Measurements from ENCODE around the gene LAMC2.

Gene LAMC2

GRCh38 chr1:183185941-183186490 lies at the start of gene LAMC2:
Gene LAMC2, plus strand, starts transcription at chr1:183186264. Its CDS starts 89 bp downstream, at chr1:183186353.
- TF ChIP-seq, protein P1, sequence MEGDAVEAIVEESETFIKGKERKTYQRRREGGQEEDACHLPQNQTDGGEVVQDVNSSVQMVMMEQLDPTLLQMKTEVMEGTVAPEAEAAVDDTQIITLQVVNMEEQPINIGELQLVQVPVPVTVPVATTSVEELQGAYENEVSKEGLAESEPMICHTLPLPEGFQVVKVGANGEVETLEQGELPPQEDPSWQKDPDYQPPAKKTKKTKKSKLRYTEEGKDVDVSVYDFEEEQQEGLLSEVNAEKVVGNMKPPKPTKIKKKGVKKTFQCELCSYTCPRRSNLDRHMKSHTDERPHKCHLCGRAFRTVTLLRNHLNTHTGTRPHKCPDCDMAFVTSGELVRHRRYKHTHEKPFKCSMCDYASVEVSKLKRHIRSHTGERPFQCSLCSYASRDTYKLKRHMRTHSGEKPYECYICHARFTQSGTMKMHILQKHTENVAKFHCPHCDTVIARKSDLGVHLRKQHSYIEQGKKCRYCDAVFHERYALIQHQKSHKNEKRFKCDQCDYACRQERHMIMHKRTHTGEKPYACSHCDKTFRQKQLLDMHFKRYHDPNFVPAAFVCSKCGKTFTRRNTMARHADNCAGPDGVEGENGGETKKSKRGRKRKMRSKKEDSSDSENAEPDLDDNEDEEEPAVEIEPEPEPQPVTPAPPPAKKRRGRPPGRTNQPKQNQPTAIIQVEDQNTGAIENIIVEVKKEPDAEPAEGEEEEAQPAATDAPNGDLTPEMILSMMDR (conservative IDR thresholded peaks at IDR 0.05; ENCODE audit: low read depth) = peak; percentile 62
- peak; percentile 98 for DNase-seq (ENCODE audit: low spot score)
- CTCF ChIA-PET = interaction anchor here (0.6 to 1.7 kb wide), 6 partner anchors 27 to 223 kb away, joined by 3 to 4 read pairs (median 3); no protein-coding TSS in a partner anchor
- peak within 1 kb of the TSS; percentile 91 for H3K27ac ChIP-seq
- POLR2A ChIA-PET (ENCODE audit: low non-redundant PET) = no interaction called here

GRCh38 chr1:183137782-183138181 lies 48.3 kb upstream of the LAMC2 start:
- CTCF ChIA-PET = no interaction called here
- DNase-seq (ENCODE audit: low spot score) = no peak

DNA sequence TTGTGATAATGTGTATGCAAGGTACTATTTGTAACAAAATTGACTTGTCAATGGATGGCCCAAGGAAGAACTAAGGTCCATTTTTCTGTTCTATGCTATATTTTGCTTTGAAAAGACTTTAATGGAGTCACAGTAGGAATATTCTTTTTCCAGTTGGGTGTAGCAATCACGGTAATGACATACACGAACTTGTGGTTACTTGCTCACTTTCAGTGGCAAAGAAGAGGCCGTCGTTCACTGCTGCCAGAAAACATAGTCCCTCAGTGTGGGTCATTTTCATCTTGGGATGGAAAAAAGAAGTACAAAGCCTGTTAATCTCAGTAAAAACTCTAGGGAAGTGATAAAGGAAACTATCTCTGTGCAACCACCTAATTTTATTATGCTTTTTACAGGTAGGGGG lies 47.8 kb upstream of the LAMC2 start:
- CTCF ChIA-PET = interaction anchor here (0.7 kb wide), 1 partner anchor 79 kb away, joined by 5 read pairs; no protein-coding TSS in a partner anchor
- TF ChIP-seq, protein P1 (conservative IDR thresholded peaks at IDR 0.05; ENCODE audit: low read depth) = no peak
- POLR2A ChIA-PET (ENCODE audit: low non-redundant PET) = no interaction called here
- H3K27ac ChIP-seq = peak overlapping the region; percentile 80
- no peak for DNase-seq (ENCODE audit: low spot score)

More at GRCh38 chr1:183137782-183138181, 48.3 kb upstream of the LAMC2 start:
- TF ChIP-seq, protein P1 (conservative IDR thresholded peaks at IDR 0.05; ENCODE audit: low read depth) = no peak
- POLR2A ChIA-PET (ENCODE audit: low non-redundant PET) = no interaction called here
- H3K27ac ChIP-seq = no peak overlapping the region

DNA sequence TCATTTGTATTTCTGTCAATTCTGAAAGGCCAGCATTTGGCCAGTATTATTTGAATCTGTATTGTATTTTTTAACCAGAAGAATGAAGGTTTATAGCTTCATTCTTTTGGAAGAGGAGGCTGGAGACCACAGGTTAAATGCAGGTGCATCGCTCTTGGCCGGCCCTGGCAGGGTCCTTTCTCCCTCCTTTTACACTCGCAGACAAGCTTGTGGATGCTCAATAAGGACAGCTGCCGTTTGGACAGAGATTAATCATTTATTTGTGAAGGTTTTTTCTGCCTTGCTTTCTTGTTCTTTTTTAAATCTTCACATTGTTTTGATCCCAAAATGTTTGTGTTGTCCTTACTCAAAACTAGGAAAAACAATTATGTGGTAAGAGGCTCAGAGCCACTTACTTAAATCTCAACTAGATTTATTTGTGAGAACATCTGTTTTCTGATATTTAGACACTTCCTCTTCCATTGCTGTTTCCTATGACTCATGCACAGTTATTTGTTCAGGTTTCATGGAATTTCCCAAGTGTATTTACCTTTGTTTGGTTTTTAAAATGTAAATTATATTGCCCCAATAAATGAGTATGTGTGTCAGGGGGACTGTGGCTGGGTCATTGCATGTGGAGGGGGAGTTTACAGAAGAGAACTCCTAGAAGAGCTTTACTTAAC lies 46.7 kb upstream of the LAMC2 start:
- CTCF ChIA-PET = interaction anchor here (0.5 to 0.8 kb wide), 4 partner anchors 142 to 246 kb away, joined by 3 to 6 read pairs (median 3); no protein-coding TSS in a partner anchor
- DNase-seq (ENCODE audit: low spot score) = peak; percentile 31
- POLR2A ChIA-PET (ENCODE audit: low non-redundant PET) = no interaction called here
- TF ChIP-seq, protein P1 (conservative IDR thresholded peaks at IDR 0.05; ENCODE audit: low read depth) = no peak
- H3K27ac ChIP-seq = peak overlapping the region; percentile 80; the same call in 1 of the 2 replicates

GRCh38 chr1:183140633-183141032 lies 45.4 kb upstream of the LAMC2 start:
- TF ChIP-seq, protein P1 (conservative IDR thresholded peaks at IDR 0.05; ENCODE audit: low read depth) = no peak
- ChIA-PET CTCF (no interaction called here), POLR2A (ENCODE audit: low non-redundant PET) (no interaction called here)
- no peak overlapping the region for H3K27ac ChIP-seq
- DNase-seq (ENCODE audit: low spot score) = no peak

- DNase-seq (ENCODE audit: low spot score) = no peak
- H3K27ac ChIP-seq = no peak overlapping the region
- ChIA-PET CTCF (interaction anchor here (1.1 kb wide), 1 partner anchor 92 kb away, joined by 3 read pairs; no protein-coding TSS in a partner anchor), POLR2A (ENCODE audit: low non-redundant PET) (no interaction called here)
- TF ChIP-seq, protein P1 (conservative IDR thresholded peaks at IDR 0.05; ENCODE audit: low read depth) = no peak
Observed at GRCh38 chr1:183142171-183142570, 43.9 kb upstream of the LAMC2 start.
